Measurements from ENCODE around the gene GFOD2. TPM values are rescaled to one million over a fixed set of nuclear protein-coding genes. Genes with fewer than 3 reads are reported as not detected.

GFOD2 gene
- total RNA-seq, 1 donor from 2014 or later: 33.8 TPM

GRCh38 chr16:67657017-67657608 is 62.0 kb downstream of the GFOD2 start:
- peak overlapping the region; percentile 75 for H3K4me3 Mint-ChIP-seq
- TF ChIP-seq CTCF (conservative IDR thresholded peaks at IDR 0.05): no peak
- H3K4me1 Mint-ChIP-seq: peaks cover 15% of the 10 kb centered on the region
- no peaks in the 10 kb centered on the region for H3K36me3 Mint-ChIP-seq (ENCODE audit: low read depth)
- no peaks in the 10 kb centered on the region for H3K9me3 Mint-ChIP-seq
- DNase-seq (ENCODE audit: low read depth, low spot score): no peak
- peaks cover 36% of the 10 kb centered on the region for H3K27me3 Mint-ChIP-seq (ENCODE audit: low read depth)
- no peak overlapping the region for H3K27ac Mint-ChIP-seq (ENCODE audit: unreplicated experiment)

- TF ChIP-seq CTCF (conservative IDR thresholded peaks at IDR 0.05): no peak
- H3K9me3 Mint-ChIP-seq: no peaks in the 10 kb centered on the region
- H3K36me3 Mint-ChIP-seq (ENCODE audit: low read depth): no peaks in the 10 kb centered on the region
- H3K4me3 Mint-ChIP-seq: peak overlapping the region; percentile 75
- DNase-seq (ENCODE audit: low read depth, low spot score): no peak
- peaks cover 43% of the 10 kb centered on the region for H3K27me3 Mint-ChIP-seq (ENCODE audit: low read depth)
- H3K4me1 Mint-ChIP-seq: peaks cover 19% of the 10 kb centered on the region
- no peak overlapping the region for H3K27ac Mint-ChIP-seq (ENCODE audit: unreplicated experiment)
Observed at GRCh38 chr16:67656344-67657016, 62.6 kb downstream of the GFOD2 start.

- H3K27ac Mint-ChIP-seq (ENCODE audit: unreplicated experiment): no peak overlapping the region
Observed at GRCh38 chr16:67655363-67655762, 63.8 kb downstream of the GFOD2 start.

GRCh38 chr16:67654403-67654911 is 64.7 kb downstream of the GFOD2 start:
- H3K4me3 Mint-ChIP-seq: peak overlapping the region; percentile 41
- H3K27ac Mint-ChIP-seq (ENCODE audit: unreplicated experiment): no peak overlapping the region
- no peaks in the 10 kb centered on the region for H3K36me3 Mint-ChIP-seq (ENCODE audit: low read depth)
- H3K27me3 Mint-ChIP-seq (ENCODE audit: low read depth): peaks cover 54% of the 10 kb centered on the region
- TF ChIP-seq CTCF (conservative IDR thresholded peaks at IDR 0.05): no peak
- no peaks in the 10 kb centered on the region for H3K9me3 Mint-ChIP-seq
- no peak for DNase-seq (ENCODE audit: low read depth, low spot score)
- H3K4me1 Mint-ChIP-seq: peaks cover 22% of the 10 kb centered on the region

More at GRCh38 chr16:67655363-67655762, 63.8 kb downstream of the GFOD2 start:
- no peak for TF ChIP-seq CTCF (conservative IDR thresholded peaks at IDR 0.05)
- peaks cover 46% of the 10 kb centered on the region for H3K27me3 Mint-ChIP-seq (ENCODE audit: low read depth)
- no peaks in the 10 kb centered on the region for H3K9me3 Mint-ChIP-seq
- no peaks in the 10 kb centered on the region for H3K36me3 Mint-ChIP-seq (ENCODE audit: low read depth)
- peak overlapping the region; percentile 74 for H3K4me3 Mint-ChIP-seq
- no peak for DNase-seq (ENCODE audit: low read depth, low spot score)
- peaks cover 15% of the 10 kb centered on the region for H3K4me1 Mint-ChIP-seq

- H3K27ac Mint-ChIP-seq (ENCODE audit: unreplicated experiment): no peak overlapping the region
- DNase-seq (ENCODE audit: low read depth, low spot score): no peak
Observed at GRCh38 chr16:67653789-67654402, 65.2 kb downstream of the GFOD2 start.

More at GRCh38 chr16:67653789-67654402, 65.2 kb downstream of the GFOD2 start:
- no peaks in the 10 kb centered on the region for H3K9me3 Mint-ChIP-seq
- peaks cover 57% of the 10 kb centered on the region for H3K27me3 Mint-ChIP-seq (ENCODE audit: low read depth)
- H3K4me3 Mint-ChIP-seq: peak overlapping the region; percentile 84
- TF ChIP-seq CTCF (conservative IDR thresholded peaks at IDR 0.05): no peak
- H3K4me1 Mint-ChIP-seq: peaks cover 22% of the 10 kb centered on the region
- no peaks in the 10 kb centered on the region for H3K36me3 Mint-ChIP-seq (ENCODE audit: low read depth)

Data from neural crest cell (in vitro differentiated cells).